NCI-H510A (cell line): ENCODE data around the gene KLHL21.

ENCODE experiments used
- DNase-seq: peaks from one replicate; lab custom pipeline; 2025; lab: John Stamatoyannopoulos, UW

KLHL21 gene

GRCh38 chr1:6625584-6626149 is 23.0 kb upstream of the KLHL21 start:
- no peak for DNase-seq

- peak; percentile 93 for DNase-seq
Observed at GRCh38 chr1:6624710-6625583, 22.3 kb upstream of the KLHL21 start, which contains the start of gene THAP3. Gene THAP3 (plus strand): TSS chr1:6624868. CDS start chr1:6625219, 351 bp downstream.

- no peak for DNase-seq
Observed at GRCh38 chr1:6623269-6623965, 20.7 kb upstream of the KLHL21 start.

GRCh38 chr1:6622396-6623152 is 19.9 kb upstream of the KLHL21 start:
- DNase-seq, result no peak

- no peak for DNase-seq
Observed at GRCh38 chr1:6621429-6622391, 19.0 kb upstream of the KLHL21 start.

GRCh38 chr1:6619045-6619444 is 16.4 kb upstream of the KLHL21 start:
- no peak for DNase-seq

DNA sequence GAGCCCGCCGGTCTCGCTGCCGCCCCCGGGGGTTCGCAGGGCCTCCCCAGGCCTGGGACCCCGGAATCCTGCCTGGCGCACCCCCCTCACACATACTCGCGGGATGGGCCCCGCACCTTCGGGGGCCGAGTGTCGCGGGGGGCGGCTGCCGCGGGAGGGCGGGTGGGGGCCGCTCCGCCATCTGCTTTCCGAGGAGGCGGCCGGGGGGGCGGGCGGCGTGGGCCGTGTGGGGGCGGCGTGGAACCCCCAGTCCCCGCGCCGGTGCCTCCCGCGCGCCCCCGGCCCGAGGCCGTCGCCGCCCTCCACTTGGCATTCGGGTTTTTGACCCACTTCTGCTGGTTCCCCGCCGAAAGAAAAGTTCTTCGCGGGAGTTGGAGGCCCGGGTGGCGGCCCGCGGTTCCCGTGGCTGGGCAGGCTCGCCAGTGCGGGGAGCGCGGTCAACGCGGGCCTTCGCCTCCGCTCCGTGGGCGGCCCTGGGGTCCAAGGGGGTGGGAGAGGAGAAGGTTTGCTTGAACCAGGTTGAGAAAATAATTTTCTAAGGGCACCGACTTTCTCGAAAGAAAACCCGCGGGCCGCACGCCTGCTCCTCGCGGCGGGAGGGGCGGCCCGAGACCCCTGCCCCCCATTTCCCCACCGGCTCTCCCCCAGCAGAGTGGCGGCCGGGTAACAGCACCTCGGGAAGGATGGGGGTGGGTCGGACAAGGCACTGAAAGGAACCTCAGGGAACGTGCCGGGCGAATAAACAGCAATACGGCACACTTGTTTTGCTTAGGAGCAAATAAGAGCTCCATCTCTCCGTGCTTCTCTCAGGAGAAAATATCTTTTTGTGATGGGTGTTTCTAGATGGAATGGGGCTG is 12.5 kb upstream of the KLHL21 start:
- DNase-seq, result no peak

GRCh38 chr1:6614019-6614928 is 11.6 kb upstream of the KLHL21 start:
- DNase-seq, result peak; percentile 50

GRCh38 chr1:6613361-6614018 is 10.8 kb upstream of the KLHL21 start, which contains the start of gene PHF13:
Gene PHF13 (plus strand): TSS chr1:6613731. CDS start chr1:6614067, 336 bp downstream.
- peak; percentile 99 for DNase-seq

GRCh38 chr1:6612641-6613360 is 10.1 kb upstream of the KLHL21 start:
- DNase-seq, result peak; percentile 79

DNA sequence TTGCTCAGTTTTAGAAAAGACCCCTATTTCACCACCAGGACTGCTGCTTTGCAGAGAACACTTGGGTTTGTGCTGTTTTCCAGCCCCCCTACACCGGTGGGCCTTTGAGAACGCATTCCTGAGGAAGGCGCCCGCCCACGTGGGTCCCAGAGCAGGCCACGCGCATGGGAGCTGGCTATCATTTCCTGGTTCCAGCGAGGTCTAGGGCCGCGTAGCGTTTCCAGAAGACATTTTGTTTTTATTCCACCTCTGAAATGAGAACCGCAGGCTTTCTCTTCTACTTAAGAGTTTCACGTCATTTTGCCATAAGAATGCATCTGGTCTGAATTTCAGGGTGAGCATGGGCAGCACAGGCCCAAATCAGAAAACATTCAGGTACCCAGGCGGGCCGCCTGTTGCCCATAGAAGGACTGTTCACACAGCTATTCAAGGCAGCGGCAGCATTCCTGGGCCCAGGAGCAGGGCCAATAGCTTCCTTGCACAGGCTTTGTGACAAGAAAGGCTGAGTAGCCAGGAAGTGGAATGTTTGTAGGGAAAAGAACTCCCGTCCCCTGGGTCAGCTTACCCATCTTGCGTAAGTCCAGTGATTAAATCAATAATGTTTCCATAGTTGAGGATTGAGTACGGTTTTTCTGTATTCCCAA is 1.4 kb upstream of the KLHL21 start:
- no peak for DNase-seq

DNA sequence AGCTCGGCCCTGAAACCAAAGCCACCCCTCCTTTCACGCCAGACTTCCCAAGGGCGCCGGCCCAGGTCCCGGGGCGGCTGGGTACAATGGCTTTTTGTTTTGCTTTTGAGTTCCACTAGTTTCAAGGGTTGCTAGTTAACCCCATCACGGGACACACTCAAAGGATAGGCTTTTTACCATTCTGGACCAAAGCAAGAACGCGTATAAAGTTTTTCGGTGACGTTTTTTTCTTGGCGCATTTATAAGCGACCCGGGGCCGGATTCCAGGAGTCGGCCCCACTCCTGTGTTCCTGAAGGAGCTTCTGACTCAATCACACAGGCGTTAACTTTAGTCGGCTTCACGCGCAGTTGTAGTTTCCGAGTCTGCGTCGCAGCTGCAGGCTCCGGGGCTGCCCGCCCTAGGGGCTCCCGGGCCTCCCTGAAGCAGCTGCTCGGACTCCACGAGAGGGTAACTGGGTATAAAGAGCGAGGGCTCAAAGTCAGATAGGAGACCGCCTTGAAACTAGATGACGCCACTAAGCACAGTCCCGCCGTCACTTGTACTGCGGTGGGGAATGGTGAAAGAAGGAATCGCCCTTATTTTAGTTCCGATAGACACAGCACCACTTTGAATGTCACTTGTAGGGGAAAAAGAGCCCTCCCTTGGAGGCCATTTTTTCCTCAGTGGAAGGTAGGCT is 707 bp upstream of the KLHL21 start:
- no peak for DNase-seq

- DNase-seq, result no peak
Observed at GRCh38 chr1:6601923-6602668, 573 bp downstream of the KLHL21 start.

DNA sequence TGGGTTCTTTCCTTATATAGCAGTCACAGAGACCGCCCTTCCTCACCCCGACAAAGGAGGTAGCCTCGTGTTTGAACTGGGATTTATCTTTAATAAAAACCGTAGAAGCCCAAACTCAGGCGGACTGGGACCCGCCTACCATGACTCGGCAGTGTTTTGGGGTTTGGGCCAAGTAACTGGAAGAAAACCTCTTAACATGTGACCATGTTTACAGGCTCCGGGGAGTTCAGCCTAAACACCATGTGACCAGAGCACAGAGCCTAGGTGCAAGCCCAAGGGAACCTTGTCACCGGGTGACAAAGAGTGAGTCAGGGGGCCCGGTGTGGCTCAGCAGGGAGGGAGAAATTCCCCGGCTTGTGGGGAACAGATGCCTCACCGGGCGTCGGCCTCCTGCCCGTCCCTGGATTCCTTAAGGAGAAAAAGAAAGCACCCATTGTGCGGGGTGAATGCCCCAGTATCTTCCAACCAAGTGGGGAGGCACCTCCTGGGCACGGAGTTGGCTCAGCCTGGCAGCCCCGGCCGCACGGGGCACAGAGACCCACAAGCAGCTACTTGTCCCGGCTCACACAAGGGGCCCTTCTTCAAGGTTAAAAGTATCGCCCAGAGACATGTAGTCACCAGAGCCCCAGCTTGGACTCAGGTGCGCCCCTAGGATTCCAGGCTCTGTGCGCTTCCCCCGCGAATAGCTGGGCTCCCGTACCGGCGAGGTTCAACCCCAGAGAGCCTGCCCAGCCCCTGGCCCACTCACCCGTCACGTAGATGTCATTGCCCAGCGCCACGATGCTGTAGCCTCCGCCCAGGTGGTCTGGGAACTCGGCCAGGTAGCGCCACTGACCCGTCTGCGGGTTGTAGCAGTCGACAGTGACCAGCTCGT is 1.4 kb downstream of the KLHL21 start:
- no peak for DNase-seq
